CD4-positive, alpha-beta T cell treated with Interleukin-12 subunit alpha and Interleukin-12 subunit beta, for 1 hour (primary cell): Measurements from ENCODE around the gene MFSD12.

Experiments used
- DNase-seq: peaks from one replicate; pipeline ENCODE4 v3.0.0-alpha.2; 2020

The MFSD12 gene

DNA sequence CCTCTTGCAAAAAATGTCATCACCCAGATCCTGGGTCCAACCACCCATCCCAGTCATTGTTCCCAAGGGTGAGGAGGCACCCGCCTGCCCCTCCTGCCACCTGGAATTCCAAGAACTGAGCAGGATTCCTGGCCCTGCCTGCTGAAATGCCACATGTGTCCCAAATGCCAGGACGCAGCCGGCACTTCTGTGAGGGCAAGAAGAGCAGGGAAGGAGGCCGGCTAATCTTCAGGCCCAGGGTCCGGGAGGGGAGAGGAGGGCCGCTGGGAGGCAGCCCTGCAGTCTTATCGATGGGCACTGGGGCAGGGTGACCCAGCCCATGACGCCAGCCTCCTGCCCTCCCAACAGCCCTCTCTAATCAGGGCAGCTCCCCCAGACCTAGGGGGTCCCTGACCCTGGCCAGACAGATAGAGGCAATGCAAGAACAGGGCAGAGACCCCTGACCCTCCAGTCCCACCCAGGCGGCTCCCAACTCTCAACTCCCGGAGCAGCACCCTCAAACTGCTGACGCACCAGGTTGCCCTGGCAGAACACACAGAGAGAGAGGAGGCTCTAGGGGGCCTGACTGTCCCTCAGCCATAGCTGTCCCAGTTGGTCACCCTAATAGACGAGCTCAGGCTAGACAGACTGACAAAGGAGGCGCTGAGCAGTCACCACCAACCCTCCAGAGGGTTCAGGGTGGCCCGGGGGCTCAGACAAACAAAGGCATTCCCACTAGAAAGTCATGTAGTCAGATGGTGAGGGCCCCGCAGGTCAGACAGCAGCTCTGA is 1.5 kb downstream of the MFSD12 start:
- DNase-seq = no peak

- peak; percentile 70 for DNase-seq
Measured at GRCh38 chr19:3554254-3555083, 2.9 kb downstream of the MFSD12 start.

DNA sequence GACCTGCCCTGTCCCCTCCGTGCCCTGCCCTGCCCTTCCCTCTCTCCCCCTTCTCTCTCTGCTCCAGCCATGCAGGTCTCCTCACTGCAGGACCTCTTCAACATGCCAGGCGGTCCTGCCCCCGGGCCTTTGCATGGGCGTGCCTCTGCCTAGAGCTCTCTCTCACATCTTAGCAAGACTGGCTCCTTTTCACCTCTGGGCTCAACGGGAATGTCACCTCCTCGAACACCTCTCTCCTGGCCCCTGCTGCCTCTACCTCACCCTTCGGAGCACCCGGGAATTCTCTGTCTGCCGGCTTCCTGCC is 5.6 kb downstream of the MFSD12 start:
- DNase-seq = no peak

DNA sequence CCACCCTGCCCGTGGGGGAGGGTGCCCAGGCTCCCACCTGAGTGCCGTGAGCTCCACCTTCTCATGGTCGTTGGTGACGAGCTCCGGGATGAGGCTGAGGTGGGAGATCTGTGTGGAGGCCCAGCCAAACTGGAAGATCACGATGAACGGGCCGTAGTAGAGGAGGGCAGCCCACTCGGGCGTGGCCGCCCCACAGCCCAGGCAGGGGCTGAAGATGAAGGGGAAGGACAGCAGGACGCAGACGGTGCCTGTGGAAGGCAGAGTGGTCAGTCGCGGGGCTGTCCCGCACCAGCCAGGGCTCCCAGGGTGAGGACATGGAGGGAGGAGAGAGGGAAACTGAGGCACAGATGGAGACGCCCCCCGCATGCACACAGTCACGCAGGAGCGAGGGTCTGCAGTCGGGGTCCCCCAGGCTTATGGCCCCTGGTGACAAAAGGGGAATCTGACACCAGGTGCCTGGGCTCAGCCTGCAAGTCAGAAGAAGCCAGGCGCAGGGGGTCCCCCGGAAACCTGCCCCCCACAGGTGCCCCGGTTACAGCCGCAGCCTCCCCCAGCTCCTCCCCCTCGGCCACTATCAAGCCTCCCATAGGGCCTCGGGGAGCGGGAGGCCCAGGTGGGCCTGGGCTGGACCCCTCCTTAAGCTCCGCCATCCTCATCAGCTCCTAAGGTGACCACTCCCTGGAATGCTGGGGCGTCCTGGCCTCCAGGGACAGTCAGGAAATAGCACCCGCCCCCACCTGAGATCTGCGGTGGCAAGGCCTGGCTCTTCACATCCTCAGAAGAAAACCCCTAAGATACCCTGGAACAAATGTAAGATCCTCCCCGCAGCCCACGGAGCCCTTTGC is 6.2 kb downstream of the MFSD12 start:
- no peak for DNase-seq

DNA sequence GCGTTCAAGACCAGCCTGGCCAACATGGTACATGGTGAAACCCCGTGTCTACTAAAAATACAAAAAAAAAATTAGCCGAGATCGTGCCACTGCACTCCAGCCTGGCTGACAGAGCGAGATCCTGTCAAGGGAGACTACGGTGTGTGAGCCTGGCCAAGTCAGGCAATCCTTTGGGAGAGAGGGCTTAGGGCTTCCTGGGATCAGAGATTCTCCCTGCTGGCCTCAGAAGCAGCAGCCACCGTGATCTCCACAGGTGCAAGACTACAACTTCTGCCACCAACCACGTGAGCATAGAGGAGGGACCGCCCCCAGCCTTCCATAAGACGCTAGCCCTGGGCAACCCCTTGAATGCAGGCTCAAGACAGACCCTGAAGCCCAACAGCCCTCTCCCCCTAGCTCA is 7.6 kb downstream of the MFSD12 start:
- DNase-seq = no peak

- DNase-seq = no peak
Measured at GRCh38 chr19:3548606-3549005, 8.8 kb downstream of the MFSD12 start.

DNA sequence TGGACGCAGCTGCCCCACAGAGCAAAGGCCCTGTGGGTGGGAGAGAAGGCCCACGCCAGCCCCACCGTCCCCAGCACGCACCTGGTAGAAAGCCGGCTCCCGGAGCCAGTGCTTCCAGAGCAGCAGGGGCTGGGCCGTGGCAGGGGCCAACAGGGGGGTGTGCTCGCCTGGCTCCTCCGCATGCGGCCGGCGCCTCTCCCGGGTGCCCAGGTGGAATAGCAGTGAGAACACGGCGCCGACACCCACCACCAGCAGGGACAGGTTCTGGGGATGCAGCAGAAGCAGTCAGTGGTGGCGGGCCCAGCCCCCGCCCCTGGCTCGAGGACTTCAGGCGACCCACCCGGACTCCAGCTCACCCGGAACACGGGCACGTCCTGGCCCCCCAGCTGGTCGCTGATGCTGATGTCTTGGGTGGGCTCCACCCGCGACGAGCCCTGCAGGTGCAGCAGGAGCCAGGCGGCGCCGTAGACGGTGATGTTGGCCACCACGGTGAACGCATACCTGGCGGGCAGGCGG is 9.6 kb downstream of the MFSD12 start:
- no peak for DNase-seq

- peak; percentile 41 for DNase-seq
Measured at GRCh38 chr19:3547301-3547731, 10.1 kb downstream of the MFSD12 start.

DNA sequence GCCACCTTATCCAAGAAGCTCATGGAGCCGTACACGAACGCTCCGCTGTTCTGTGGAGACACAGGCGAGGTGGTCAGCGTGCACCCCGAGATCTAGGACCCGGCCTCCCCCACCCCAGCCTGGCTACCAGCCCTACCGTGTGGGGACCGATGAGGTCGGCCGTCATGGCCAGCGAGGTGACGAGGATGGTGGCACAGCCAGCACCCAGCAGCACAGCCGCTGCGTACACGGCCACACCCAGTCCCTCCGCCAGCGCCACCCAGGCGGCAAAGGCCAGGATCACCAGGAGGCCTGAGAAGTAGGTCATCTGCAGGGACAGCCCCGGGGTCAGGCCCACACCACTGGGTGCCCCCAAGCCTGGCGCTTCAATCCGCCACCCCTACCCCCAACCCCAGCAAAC is 11.3 kb downstream of the MFSD12 start:
- DNase-seq = no peak

DNA sequence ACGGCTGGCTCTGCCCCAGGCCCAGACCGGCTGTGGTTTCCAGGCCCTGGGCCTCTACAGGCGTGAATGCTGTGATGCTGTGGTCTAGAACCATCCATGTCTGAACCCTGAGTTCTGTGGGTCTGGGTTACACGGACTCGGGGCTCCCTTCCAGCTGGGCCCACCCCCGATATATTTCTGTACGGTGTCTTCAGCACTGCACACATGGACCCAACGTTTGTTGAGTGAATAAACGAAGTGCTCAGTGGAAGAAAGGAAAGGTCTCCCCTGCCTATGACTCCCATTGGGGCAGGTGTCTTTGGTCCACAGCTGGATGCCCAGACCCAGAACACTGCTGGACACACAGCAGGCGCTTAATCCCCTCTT is 11.7 kb downstream of the MFSD12 start:
- DNase-seq = no peak

DNA sequence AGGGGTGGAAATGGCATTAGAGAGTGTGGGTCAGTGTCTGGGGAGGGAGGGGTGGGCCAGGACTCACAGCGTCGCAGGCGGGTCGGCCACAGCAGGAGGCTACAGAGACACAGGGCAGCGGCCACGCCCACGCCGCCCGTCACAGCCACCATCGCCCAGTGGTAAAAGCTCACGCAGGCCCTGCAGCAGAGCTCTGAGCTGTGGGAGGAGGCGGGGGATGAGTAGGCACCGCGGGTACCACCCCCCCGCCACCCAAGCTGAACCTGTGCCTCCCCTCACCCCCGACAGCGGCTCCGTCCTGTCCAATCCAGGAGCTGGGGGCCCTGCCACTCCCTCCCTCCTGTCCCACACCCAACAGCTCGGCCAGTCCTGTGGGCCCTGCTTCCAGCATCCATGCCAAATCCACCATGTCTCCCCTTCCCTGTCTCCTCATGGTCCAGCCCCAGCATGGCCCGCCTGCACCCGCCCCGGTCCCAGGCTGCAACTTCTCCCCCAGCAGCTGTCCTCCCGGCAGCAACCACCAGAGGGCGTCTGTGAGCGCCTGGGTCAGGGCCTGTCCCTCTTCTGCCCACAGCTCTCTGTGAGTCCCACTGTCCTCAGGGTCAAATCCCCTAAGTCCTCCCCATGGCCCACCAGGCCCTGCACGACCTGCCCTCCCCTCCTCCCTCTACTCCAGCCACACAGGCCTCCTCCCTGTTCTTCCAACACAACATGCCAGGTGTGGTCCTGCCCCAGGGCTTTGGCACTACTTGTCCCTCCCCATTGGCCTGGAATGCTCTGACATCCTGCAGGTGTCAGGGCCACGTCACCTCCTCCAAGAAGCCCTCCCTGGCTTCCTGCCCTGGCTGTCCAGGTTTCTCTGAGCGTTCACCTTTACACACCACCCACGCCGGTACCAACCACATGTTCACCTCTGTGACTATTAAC is 12.4 kb downstream of the MFSD12 start:
- peak; percentile 78 for DNase-seq

GRCh38 chr19:3544058-3544376 is 13.4 kb downstream of the MFSD12 start:
- DNase-seq = no peak

DNA sequence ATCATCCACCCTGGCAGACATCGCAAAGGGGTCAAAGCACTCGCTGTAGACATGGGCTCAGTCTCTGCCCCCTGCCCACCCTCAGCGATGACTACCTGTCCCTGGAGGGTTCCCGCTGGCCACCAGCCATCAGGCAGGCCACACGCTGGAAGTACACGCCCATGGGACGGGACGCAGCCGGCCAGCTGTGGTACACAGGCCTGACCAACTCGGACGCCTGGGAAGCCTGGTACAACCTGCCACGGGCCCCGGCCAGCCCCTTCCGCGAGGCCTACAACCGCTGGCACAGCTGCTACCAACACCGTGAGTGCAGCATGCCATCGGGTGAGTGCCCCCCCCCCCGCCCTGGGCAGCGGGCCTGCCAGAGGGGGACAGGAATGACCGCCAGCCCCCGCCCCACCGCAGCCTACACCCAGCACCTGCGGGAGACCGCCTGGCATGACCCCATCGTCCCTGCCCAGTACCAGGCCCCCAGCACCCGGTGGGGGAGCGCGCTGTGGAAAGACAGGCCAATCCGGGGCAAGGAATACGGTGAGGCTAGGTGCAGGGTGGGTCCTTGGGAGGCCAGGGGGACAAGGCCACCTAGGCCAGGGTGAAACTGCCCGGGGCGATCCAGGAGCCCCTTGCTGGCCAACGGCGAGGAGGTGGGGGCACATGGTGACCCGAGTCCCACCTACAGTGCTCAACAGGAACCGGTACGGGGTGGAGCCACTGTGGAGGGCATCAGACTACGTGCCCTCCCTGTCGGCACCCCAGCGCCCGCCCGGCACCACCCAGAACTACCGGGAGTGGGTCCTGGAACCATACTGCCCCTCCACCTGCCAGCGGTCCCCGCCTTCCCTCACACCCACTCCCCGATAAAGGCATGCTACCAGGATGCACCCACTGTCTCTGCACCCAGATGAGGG is 14.0 kb downstream of the MFSD12 start:
- DNase-seq = no peak

DNA sequence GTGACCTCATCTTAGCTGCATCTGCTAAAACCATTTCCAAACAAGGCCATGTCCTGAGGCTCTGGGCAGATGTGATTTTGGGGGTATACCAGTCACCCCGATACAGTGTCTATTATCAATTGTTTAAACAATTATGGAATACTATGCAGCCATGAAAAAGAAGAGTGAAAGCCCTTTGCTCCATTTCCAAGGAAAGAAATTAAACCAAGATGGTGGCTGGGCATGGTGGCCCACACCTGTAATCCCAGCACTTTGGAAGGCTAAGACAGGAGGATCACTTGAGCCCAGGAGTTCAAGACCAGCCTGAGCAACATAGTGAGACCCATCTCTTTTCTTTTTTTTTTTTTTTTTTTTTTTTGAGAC is 17.6 kb downstream of the MFSD12 start:
- DNase-seq = no peak

DNA sequence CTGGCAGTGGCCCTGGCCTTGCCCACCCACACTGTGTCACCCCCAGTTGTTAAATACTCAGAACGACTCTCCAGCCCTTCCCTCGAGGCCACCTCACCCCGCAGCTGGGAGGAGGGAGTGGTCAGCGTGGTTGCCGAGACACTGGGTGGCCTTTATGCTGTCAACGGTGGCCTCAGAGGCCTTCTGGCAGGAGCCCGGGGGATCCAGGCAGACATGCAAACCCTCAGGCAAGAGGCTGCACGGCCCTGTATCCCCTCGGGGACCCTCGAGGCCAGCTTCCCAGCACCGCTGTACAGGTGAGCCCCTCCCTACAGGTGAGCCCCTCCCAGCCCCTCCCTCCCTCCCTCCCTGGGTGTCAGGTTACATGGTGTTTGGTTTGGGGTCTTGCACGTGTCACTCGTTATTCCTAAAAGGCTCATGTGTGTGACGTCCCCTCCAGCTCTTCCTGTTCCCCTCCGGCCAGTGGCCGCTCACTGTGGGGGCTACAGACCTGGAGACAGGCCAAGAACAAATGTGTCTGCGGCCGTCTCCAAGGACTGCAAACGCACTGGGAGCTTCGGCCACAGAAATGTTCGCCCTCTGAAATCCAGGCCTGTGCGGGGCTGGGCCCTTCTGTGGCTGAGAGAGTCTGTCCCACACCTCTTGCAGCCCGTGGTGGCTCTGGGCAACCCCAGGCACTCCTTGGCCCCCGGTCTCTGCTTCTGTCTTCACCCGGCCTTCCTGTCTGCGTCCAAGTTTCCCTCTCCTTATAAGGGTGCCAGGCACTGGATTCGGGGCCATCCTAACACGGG is 18.2 kb downstream of the MFSD12 start, which contains the start of gene TEKTIP1:
Gene TEKTIP1, plus strand, starts transcription at position 210 of the 791 bp plus-strand sequence. Its CDS starts 4 bp downstream, at position 214.
- DNase-seq = no peak

DNA sequence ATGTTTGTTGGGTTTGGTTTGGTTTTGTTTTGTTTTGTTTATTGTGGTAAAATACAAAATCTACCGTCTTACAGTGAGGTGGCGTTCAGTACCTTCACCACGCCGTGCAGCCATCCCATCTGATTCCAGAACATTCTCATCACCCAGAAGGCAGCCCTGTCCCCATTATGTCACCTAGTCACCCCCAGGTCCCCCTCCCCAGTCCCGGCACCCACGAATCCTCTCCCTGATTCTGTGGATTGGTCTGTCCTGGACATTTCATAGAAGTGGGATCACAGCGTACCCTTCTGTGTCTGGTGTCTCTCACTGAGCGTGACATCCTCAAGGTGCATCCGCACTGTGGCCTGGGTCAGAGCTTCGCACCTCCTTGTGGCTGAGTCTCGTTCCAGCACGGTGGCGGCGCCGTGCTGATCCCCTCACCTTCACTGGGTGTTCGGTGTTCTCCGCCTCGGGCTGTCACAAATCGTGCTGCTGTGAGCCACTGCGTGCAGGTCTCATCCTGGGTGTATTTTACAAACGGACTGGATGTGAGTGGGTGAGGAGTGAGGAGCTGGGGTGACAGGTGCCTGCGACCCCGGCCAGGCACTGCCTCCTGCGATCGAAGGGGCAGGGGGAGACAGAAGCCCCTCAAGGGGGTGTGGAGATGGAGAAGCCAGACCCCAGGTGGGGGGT is 19.0 kb downstream of the MFSD12 start:
- DNase-seq = no peak

DNA sequence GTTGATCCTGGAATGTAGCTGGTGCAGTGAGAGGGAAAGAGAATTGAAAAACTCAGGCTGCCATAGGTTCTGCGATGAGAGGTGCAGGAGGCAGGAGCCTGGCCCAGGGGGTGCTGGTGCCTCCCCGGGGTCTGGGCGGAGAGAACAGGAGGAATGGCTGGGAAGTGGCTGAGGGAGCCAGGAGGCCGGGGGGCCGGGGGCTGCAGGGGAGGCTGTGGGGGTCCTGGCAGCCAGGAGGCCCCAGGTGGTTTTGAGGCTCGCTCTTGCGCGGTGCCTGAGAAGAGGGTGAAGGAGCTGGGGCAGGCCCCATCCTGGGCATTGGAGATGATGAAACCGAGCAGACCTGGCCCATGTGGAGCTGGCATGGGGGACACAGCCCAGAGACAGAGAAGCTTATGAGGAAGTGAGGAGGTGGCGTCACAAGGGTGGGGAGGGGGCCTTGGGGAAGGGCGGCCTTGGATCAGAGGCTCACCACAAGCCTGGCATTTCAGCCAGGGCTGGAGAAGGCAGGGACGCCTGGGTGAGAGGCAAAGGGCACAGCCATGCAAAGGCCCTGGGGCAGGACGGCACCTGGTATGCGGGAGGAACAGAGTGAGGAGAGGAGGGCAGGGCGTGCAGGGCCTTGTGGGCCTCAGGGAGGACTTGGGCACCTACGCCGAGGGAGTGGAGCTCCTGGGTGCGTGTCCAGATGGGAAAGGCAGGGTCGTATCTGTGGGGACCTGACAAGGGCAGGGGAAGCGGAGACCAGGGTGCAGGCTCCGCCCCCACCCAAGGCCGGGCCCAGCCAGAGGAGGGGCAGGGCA is 19.7 kb downstream of the MFSD12 start:
- DNase-seq = no peak

- DNase-seq = no peak
Measured at GRCh38 chr19:3537101-3537437, 20.3 kb downstream of the MFSD12 start.
